ENCODE results near the gene OPRM1. TPM values are rescaled to one million over a fixed set of nuclear protein-coding genes. Genes with fewer than 3 reads are reported as not detected.

Gene OPRM1
- total RNA-seq, 4 donors from 2014 or later = not detected

DNA sequence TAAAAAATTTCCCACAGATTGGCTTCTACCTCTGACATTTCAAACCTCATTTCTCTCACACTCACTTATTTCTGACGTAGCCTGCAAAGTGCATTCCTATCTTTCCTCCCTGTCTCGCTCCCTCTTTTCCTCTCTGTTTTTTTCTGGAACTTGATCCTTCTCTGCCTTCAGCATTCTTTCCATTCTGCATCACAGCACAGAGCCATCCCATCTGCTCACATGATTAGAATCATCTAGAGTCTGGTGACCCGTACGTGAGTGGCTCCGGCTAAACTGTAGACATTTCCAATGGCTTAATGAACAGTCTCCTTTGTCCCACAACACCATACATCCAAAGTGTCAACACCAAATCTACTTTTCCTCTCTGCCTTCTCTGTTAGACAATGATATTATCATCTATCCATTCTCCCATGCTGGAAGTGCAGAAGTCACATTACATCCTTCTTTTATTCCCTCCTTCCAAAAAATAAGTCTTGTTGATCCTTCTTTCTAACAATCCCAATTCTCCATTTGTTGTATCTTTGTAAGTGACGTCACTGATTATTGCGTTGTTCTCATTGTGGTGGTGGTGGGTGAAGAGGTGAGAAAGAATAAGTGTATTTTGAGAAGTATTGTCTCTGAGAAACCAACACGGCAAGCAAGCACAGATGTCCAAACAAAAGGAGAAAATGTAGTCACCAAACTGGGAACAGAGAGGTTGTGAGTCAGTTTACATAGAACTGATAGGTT is 41.6 kb downstream of the OPRM1 start:
- TF ChIP-seq POLR2AphosphoS5 (IDR thresholded peaks at IDR 0.05) = no peak
- no peak for TF ChIP-seq EP300 (IDR thresholded peaks at IDR 0.05)
- TF ChIP-seq POLR2A (IDR thresholded peaks at IDR 0.05) = no peak
- TF ChIP-seq, protein P1, sequence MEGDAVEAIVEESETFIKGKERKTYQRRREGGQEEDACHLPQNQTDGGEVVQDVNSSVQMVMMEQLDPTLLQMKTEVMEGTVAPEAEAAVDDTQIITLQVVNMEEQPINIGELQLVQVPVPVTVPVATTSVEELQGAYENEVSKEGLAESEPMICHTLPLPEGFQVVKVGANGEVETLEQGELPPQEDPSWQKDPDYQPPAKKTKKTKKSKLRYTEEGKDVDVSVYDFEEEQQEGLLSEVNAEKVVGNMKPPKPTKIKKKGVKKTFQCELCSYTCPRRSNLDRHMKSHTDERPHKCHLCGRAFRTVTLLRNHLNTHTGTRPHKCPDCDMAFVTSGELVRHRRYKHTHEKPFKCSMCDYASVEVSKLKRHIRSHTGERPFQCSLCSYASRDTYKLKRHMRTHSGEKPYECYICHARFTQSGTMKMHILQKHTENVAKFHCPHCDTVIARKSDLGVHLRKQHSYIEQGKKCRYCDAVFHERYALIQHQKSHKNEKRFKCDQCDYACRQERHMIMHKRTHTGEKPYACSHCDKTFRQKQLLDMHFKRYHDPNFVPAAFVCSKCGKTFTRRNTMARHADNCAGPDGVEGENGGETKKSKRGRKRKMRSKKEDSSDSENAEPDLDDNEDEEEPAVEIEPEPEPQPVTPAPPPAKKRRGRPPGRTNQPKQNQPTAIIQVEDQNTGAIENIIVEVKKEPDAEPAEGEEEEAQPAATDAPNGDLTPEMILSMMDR (IDR thresholded peaks at IDR 0.05) = no peak
- Histone ChIP-seq H3K36me3 (no peaks in the 10 kb centered on the region), H3K4me3 (no peak overlapping the region), H3K4me1 (no peaks in the 10 kb centered on the region), H3K27me3 (no peaks in the 10 kb centered on the region), H3K9me3 (no peaks in the 10 kb centered on the region), H3K27ac (no peak overlapping the region)
- WGBS = 65% methylated on average over 8 of the region's 8 CpGs
- no peak for DNase-seq (ENCODE audit: low spot score in 2 of 2)

DNA sequence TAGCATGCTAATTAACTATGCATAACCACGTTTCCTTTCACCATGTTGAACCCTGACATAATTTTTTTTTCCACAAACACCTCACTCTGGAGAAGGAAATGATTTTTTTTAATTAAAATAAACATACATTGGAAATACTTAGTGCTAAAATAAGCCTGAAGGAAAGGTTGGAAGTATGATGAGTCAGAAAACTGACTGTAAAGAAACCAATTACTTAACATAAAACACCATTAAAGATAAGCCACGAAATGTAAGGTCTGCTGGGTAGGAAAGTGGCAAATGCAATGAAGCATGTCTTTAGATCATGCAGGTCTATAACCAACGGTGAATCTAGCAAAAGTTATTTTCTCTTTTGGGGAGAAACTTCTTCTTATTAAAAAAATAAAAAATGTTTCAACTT is 47.5 kb downstream of the OPRM1 start:
- WGBS = 58% methylated on average over 3 of the region's 3 CpGs
- no peaks in the 10 kb centered on the region for H3K36me3 ChIP-seq
- no peaks in the 10 kb centered on the region for H3K9me3 ChIP-seq
- no peaks in the 10 kb centered on the region for H3K27me3 ChIP-seq
- H3K27ac ChIP-seq = no peak overlapping the region
- H3K4me1 ChIP-seq = no peaks in the 10 kb centered on the region
- TF ChIP-seq, protein P1 (IDR thresholded peaks at IDR 0.05) = no peak
- no peak for TF ChIP-seq EP300 (IDR thresholded peaks at IDR 0.05)
- no peak for TF ChIP-seq POLR2AphosphoS5 (IDR thresholded peaks at IDR 0.05)
- no peak for TF ChIP-seq POLR2A (IDR thresholded peaks at IDR 0.05)
- no peak overlapping the region for H3K4me3 ChIP-seq
- no peak for DNase-seq (ENCODE audit: low spot score in 2 of 2)

DNA sequence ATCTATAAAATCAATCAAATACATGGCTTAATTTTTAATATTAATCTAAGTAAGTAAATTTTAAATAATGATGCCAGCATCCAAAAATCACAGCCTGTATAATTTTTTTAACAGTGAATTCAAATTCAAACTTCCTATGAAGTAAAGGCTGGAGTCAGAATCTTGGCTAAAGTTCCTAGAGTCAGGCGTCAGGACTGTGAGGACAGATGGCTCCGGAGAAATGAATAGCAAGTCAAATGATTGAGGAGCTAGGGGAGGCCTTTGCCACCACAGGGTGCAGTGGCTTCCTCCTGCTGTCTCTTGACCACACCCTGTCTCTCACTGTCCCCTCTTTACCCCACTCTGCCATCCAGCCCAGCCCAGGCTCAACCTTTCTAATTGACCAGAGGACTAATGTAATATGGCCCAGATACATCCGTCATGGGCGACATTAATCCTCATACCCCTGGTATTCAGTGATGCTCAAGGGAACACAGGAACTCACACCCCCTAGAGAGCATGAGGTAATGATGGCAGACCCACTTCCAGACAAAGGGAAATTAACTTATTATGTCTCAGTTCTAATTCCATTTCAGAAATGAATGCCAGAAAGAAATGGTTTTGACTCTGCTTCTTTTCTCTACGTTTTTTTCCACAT is 53.4 kb downstream of the OPRM1 start:
- Histone ChIP-seq H3K4me3 (no peak overlapping the region), H3K4me1 (no peaks in the 10 kb centered on the region), H3K27me3 (no peaks in the 10 kb centered on the region), H3K9me3 (no peaks in the 10 kb centered on the region), H3K27ac (no peak overlapping the region), H3K36me3 (no peaks in the 10 kb centered on the region)
- 58% methylated on average over 5 of the region's 5 CpGs for WGBS
- no peak for TF ChIP-seq EP300 (IDR thresholded peaks at IDR 0.05)
- no peak for DNase-seq (ENCODE audit: low spot score in 2 of 2)

DNA sequence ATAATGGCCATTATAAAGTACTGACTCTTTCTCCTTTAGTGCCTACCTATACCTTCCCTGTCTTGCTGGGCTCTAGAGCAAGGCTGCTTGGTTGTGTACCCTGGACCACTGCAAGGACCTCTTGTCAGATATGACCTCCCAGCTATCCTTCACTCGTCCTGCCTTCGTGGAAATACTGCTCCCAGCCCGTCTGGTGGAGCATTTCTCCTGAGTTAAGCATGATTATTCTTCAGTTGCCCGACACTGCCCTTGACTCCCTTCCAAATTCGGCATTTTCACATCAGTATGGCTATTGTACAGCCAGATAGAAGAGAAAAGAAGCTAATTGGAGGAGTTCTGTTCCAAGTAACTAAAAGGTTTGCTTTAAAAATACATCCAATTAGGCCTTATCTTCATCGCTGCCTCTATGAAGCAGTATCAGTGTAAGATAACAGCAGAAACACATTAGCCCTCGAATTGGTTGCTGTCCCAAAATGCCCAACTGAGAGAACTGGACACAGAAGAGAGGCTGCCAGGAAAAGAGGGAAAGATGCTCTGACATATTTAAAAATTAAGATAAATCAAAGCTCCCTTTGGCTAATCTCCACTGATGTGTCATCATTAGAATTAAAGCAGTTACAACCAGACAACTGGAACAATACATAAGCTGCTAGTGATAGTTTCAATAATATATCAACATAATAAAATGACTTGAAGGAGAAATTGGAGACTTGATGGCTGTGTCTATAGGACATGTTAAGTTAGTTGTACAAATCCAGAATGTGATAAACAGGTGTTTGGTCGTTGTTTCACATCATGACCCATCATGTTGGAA is 54.4 kb downstream of the OPRM1 start:
- Histone ChIP-seq H3K9me3 (no peaks in the 10 kb centered on the region), H3K27me3 (no peaks in the 10 kb centered on the region), H3K4me3 (no peak overlapping the region), H3K27ac (no peak overlapping the region), H3K4me1 (no peaks in the 10 kb centered on the region), H3K36me3 (no peaks in the 10 kb centered on the region)
- no peak for DNase-seq (ENCODE audit: low spot score in 2 of 2)
- TF ChIP-seq POLR2AphosphoS5 (IDR thresholded peaks at IDR 0.05) (no peak), EP300 (IDR thresholded peaks at IDR 0.05) (no peak), POLR2A (IDR thresholded peaks at IDR 0.05) (no peak)
- TF ChIP-seq, protein P1 (IDR thresholded peaks at IDR 0.05) = no peak
- WGBS = 84% methylated on average over 8 of the region's 8 CpGs

DNA sequence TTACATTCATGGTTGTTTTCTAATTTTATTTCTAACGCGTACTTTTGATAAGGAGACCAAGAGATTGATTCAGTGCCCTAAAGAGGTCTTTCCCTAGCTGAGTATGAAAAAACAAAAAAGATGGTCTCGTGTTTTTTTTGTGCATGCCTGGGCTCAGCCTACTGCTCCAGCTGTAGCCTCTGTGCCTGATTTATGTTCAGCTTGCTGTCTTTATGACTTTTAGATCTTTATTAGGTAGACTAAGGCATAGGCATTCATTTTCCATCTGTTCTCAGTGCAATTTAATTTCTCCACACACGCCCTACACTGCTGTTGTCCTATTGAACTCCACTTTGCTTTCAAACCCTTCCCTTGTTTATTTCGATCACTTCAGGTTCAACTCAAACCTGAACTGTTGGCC is 56.5 kb downstream of the OPRM1 start:
- no peak for TF ChIP-seq POLR2AphosphoS5 (IDR thresholded peaks at IDR 0.05)
- TF ChIP-seq EP300 (IDR thresholded peaks at IDR 0.05) = no peak
- TF ChIP-seq, protein P1 (IDR thresholded peaks at IDR 0.05) = no peak
- no peak for TF ChIP-seq POLR2A (IDR thresholded peaks at IDR 0.05)
- no peak for DNase-seq (ENCODE audit: low spot score in 2 of 2)
- H3K36me3 ChIP-seq = no peaks in the 10 kb centered on the region
- whole genome bisulfite sequencing = 44% methylated on average over 5 of the region's 5 CpGs
- H3K4me3 ChIP-seq = no peak overlapping the region
- H3K27me3 ChIP-seq = no peaks in the 10 kb centered on the region
- H3K4me1 ChIP-seq = no peaks in the 10 kb centered on the region
- no peak overlapping the region for H3K27ac ChIP-seq
- no peaks in the 10 kb centered on the region for H3K9me3 ChIP-seq
